T-helper 2 cell (primary cell): ENCODE results near the gene ZNF598.
A peak's percentile ranks its signal among the peaks of the same experiment; 100 is the strongest.

Experiments used
- DNase-seq, 5 experiments: peaks; one replicate each; pipeline versions ENCODE4 v3.0.0 to v3.0.0-alpha.2; 2012 to 2022

The ZNF598 gene

DNA sequence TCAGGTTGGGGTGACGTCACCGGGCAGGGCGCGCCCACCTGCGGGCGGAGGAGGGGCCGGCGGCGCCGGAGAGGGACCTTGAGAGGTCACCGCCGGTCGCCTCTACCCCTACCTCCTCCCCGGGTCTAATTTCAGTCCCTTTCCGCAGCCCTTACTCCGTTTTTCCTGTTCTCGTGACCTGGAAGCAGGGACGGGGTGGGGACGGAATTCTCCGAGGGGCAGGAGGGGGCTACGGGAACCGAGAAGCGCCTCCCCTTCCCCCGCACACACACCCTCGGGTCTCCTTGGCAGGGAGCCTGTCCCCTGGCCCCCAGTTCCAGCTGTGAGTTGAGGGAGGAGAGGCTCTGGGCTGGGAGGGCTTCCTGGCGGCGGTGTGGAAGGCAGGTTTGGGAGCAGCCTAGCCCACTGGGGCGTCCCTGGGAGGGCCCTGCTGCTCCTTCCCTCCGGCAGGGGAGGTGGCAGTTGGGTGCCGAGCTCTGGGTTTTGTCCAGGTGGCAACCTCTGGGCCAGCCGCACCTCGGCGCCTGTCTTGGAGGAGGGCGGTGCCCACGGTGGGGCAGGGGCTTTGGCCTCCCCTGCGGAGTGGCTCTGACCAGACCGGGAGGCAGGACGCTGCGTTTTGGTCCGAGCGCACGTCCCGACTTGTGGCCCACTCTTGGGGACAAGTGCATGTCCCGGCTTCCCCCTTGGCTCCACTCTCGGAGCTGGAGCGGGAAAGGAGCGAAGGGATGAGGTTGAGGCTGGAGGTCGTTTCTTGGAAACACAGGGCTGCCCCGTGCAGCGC, 19.1 kb downstream of the ZNF598 start:
- peak in 2 of 5 experiments; percentile 28 to 46 for DNase-seq

DNA sequence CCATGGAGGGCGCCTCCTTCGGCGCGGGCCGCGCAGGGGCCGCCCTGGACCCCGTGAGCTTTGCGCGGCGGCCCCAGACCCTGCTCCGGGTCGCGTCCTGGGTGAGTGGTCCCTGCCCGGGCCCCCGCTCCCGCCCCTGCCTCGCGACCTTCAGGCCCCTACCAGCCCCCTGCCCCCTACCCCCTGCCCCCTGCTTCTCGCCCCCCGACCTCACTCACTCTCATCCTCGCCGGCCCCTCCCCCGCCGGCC, 19.6 kb downstream of the ZNF598 start:
- no peak for DNase-seq

DNA sequence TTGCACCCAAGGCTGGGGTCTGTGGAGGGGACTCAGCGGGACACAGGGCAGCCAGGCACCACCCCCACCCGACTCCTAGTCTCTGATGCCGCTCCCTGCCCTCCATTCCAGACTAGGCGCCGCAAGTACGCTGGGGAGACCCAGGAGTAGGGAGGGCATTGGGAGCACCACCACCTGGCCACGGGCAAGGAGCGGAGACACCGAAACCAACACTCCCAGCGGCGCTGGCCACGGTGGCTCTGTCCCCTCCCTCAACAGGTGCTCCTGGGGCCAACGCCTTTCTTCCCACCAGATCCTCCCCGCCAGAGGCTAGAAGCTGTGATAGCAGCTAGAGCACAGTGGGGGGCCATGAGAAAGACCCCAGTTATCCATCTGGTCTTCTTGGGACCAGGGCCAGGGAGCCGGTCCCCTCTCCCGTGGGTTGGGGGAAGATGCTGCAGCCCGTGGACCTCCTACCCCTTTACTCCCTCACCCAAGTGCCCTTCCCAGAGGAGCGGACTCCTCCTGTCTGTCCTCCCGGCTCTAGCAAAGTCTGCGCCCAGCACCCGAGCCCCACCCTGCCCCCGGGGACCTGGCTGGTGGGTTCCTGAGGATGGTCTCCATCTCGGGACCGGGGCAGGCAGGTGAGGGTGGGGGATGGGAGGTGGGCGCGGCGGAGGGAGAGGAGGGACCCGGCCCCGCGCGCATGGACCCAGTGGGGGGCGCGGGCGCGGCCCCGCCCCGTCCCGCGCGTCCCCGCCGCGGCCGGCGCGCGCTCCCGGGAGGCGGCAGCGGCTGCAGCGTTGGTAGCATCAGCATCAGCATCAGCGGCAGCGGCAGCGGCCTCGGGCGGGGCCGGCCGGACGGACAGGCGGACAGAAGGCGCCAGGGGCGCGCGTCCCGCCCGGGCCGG, 20.2 kb downstream of the ZNF598 start, which contains the start of gene SYNGR3:
TSS of gene SYNGR3 (plus strand) at position 762 of the 892 bp plus-strand sequence. CDS start 133 bp downstream, outside the sequence.
- peak in 2 of 5 experiments; percentile 6 to 35 for DNase-seq

DNA sequence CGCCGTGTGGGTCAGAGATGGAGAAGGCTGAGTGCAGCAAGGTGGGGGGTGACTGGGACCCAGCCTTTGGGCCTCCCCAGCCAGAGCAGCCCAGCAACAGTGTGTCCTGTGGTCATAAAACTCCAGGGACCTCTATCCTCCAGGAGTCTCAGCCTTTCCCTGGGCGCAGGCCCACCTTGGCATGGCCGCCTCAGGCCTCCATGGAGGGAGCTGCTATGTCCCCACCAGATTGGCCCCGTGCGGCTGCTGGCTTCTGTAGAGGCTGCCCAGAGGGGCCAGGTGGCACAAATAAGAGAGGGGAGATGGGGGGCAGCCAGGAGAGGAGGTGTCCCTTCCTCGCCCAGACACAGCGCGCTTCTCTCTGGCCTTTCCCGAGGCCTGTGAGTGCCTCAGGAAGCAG, 22.4 kb downstream of the ZNF598 start:
- no peak for DNase-seq

DNA sequence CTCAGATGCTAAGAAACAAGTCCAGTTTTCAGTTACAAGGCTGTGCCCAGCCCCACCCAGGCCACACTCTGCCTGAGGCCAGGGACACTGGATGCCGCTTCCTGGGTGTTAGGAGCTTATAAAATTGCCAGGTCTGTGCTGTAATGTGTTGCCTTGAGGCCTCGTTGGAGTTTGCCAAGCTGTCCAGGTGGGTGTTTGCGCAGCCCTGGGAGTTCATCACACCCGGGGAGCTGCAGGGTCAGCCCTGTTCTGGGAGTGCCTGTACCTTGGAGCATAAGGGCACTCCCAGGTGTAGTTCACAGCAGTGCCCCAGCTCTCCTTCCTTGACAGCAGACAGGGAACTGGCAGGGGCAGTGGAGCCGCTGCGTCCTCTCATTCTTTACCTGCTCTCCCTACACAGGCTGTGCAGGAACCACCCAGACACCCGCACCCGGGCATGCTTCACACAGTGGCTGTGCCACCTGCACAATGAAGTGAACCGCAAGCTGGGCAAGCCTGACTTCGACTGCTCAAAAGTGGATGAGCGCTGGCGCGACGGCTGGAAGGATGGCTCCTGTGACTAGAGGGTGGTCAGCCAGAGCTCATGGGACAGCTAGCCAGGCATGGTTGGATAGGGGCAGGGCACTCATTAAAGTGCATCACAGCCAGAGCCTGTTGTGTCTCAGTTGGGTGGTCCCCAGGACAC, 24.0 kb downstream of the ZNF598 start:
- DNase-seq, result no peak

DNA sequence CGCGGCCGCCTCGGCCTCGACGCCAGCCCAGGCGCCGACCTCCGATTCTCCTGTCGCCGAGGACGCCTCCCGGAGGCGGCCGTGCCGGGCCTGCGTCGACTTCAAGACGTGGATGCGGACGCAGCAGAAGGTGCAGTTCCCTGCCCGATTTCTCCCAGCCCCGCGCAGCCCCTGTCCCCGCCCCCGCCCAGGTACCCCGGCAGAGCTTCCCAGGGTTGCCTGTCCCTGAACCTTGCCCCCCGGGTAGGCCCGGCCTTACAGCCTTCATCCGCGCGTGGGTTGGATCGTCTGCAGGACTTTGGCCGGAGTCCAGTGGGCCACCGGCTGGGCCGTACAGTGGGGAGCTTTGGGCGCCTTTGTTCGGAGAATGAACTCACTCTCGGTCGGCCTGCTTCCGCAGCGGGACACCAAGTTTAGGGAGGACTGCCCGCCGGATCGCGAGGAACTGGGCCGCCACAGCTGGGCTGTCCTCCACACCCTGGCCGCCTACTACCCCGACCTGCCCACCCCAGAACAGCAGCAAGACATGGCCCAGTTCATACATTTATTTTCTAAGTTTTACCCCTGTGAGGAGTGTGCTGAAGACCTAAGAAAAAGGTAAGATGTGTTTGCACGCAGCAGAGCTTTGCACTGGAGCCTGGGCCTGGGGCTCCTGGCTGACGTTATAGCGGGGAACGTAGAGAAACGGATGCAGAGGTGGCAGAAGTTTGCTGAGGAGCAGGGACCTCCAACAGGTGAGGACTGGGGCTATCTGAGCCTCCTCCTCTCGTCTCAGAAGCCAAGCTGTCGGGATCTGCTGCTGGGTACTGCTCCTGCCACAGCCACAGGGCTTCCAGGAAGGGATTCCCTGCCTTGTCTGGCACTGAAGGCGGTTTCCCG, 25.0 kb downstream of the ZNF598 start:
- no peak for DNase-seq

DNA sequence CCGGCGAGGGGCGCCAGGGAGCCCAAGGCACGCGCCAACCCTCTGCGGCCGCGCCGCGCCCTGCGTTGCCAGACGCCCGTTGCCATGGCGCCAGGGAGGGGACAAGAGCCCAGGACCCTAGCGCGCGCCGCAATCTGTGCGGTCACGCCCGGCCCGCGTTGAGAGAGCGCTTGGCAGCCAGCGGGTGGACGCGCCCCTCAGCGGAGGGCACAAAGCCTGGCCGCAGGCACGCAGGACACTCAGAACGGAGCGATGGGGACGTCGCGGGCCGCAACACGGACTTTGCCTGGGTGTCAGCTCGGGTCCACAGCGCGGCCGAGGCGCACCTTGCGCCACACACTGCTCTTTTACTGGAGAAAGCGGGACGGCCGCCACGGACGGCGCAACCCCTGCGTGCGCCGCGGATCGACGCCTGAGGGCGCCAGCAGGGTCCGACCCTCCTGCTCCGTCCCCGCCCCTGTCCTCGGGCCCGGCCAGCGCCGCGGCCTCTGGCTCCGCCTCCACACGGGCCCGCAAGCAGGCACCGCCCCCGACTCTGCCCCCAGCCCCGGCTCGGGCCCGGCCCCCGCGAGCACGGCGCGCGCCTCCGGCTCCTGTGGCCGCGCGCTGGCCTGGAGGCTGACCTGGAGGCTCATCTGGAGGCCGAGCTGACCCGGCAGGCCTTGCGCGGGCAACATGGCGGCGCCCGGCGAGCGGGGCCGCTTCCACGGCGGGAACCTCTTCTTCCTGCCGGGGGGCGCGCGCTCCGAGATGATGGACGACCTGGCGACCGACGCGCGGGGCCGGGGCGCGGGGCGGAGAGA, 25.9 kb downstream of the ZNF598 start, which contains the start of gene GFER:
TSS of gene GFER (plus strand) at position 650 of the 803 bp plus-strand sequence. CDS start at position 676, 26 bp downstream.
- peak; percentile 33 to 81 (median 53) for DNase-seq

DNA sequence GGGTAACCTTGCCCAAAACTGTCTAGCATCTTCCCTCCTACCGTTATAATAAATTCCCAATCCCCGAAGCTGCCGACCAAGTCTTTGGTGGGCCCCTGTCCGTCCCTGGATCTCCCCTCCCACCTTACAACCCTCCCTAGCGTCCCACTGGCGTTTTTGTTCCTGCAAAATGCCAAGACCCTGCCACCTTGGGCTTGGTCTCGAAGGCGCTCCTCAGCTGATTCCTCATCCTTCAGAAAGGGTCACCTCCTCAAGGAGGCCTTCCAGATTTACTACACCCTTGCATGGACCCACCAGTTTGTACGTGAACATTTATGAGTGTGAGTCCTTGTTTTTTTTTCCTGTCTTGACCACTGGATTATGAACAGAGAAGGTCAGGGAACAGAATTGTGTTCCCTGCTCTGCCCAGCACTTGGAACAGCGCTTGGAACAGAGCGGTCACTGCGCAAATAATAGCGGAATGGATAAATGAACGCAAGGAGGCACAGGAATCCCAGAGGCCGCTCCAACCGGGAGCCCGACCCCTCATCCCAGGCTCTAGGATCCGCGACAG, 26.6 kb downstream of the ZNF598 start:
- DNase-seq, result no peak

DNA sequence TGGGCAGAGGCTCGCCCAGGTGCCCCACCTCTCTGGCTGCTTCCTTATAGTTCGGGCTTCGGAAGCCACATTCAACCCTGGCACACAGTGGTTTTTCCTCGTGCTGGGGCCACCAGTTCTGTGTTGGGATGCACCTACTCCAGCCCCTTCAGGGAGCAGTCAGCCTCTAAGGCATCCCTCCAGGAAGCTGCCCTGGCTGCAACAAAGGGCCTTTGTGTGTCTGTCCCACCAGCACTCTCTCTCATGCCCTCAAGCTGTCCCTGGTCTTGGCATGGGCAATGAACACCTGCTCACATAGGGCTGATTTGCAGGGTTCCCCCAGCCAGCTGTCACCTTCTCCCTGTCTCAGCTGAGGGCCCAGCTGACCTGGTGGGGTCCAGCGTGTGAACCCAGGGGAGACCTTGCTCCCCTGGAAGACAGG, 27.6 kb downstream of the ZNF598 start:
- no peak for DNase-seq

DNA sequence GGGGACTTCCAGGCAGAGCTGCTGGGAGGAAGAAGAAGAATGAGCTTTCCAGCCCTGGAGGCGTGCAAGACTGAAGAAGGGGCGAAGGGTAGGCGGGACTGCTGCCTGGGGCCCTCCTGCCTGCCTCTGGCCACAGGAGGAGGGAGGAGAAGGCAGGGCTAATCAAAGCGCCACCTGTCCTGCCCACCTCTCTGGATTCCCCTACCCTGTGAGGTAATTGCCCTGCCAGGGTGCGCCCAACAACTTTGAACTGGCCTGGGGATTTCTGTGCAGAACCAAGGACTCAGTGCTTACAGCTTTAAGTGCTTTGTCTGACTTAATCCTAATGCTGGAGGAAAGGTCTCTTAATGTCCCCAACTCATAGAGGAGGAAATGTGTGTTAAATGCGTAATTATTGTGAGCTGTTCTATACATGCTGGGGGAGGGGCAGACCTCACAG, 28.2 kb downstream of the ZNF598 start, which contains the start of gene NOXO1:
TSS of gene NOXO1 (minus strand) at position 72 of the 439 bp plus-strand sequence. CDS start 290 bp downstream, outside the sequence.
- DNase-seq, result no peak

DNA sequence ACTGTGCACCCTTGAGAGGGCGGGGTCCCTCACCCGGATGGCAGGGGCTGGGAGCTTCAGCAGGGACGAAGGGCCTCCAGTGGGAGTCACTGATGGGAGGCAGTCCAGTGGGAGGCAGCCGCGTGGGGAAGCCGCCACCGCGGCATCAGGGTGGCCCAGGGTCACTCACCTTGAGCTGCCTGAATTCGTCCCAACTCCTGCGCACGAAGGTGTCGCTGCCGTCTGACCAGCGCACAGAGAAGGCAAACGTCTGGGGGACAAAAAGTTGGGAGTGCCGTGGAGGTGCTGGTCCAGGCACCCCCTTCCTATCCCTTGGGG, 28.9 kb downstream of the ZNF598 start:
- DNase-seq, result no peak

DNA sequence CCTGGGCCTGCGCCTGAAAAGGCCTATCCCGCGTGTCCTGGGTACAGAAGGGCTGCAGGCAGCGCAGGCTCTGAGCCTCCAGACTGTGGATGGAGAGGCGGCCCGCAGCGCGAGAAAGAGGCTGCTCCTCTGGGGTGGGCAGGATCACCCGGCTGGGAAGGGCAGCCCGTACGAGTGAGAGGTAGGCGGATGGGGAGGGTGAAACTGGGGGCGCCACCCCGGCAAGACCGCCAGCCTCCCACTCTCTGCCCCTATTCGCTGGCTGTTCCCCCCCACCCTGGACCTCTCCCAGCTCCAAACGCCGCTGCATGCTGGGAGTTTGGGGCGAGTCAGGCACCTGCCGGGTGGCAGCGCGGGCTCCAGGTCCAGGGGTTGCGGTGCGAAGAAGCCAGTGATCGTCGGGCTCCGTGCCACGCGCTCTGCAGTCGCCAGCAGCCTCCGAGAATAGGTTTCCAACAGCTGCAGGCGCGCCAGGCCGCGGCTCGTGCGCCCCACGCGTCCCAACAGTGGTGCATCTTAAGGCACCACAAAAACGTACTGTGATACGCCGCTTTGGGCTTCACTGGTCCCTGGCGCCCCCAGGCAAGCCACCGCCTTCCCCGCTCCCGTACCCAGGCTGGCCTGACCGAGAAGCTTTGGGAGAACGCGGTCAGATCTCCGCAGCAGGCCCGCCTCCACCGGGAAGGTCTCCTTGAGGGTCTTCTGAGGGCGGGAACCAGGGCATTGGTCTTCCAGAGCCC, 29.4 kb downstream of the ZNF598 start:
- DNase-seq, result no peak

DNA sequence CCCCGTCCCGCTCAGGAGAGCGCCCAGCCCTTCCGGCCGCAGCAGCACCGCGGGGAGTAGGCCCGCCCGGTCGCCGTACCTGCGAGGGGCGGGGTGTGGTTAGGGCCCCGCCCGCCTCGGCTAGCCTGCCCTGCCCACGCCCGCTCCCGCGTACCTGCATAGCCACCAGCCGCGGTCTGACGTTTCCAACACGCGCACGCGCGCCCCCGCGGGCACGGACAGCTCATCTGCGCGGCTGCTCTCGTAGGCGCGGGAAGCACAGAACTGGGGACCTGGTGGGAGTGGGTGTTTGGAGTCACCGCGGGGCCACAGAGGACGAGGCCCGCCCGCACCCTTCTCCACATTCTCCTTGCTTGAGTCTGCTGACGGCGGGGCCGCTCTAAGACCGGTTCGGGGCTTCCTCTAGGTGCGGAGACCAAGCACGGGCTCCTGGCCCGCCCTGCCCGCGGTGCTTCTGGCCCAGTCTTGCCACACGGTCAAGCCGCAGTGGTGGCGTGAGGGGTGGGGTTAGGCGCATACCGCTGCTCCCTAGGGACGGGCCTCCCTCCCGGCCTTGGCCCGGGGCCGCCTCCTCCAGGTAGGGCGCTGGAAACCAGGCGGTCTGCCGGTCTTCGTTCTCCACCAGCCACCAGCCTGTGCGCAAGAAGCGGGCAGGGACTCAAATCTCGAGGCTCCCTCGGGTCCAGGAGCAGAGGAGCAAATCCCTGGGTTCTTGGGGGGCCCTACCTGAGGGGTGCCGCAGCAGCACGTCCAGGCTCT, 30.2 kb downstream of the ZNF598 start:
- no peak for DNase-seq

DNA sequence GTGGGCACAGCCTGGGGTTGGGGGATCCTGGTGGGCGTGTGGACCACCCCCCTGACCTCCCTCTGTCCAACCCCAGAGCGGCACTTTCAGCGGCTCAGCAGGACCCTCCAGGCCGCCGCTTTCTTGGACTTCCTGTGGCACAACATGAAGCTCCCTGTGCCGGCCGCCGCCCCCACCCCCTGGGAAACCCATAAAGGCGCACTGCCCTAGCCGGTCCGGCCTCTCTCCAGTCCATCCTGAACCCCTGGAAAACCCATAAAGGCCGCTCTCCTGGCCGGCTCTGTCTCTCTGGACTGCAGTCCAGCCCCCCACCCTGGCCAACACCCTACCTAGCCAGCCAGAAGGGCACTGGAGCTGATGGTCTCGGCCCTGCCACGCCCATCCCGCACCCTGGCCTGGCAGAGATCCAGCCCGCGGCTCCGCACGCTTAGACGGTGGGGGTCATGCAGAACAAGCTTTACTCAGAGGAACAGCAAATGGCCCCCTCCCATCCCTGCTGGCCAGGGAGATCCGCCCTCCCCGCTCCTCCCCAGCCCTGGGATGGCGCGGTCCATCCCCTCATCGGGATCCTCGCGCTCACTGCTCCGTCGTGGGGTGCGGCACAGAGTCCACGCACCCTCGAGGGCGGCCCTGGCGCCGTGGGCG, 31.0 kb downstream of the ZNF598 start:
- DNase-seq, result no peak

DNA sequence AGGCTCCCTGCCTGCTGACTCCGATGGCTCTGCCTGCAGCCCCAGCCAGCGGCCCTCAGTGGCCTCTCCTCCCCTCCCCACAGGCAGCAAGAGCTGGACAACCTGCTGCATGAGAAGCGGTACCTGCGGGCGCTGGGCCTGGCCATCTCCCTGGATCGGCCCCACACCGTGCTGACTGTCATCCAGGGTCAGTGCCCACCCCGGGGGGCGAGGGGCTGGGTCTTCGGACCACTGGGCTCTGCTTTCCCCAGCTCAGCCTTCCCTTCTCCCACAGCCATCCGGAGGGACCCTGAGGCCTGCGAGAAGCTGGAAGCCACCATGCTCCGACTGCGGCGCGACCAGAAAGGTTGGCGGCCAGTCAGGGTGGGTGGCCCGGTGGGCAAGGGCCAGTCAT, 31.7 kb downstream of the ZNF598 start:
- no peak for DNase-seq

DNA sequence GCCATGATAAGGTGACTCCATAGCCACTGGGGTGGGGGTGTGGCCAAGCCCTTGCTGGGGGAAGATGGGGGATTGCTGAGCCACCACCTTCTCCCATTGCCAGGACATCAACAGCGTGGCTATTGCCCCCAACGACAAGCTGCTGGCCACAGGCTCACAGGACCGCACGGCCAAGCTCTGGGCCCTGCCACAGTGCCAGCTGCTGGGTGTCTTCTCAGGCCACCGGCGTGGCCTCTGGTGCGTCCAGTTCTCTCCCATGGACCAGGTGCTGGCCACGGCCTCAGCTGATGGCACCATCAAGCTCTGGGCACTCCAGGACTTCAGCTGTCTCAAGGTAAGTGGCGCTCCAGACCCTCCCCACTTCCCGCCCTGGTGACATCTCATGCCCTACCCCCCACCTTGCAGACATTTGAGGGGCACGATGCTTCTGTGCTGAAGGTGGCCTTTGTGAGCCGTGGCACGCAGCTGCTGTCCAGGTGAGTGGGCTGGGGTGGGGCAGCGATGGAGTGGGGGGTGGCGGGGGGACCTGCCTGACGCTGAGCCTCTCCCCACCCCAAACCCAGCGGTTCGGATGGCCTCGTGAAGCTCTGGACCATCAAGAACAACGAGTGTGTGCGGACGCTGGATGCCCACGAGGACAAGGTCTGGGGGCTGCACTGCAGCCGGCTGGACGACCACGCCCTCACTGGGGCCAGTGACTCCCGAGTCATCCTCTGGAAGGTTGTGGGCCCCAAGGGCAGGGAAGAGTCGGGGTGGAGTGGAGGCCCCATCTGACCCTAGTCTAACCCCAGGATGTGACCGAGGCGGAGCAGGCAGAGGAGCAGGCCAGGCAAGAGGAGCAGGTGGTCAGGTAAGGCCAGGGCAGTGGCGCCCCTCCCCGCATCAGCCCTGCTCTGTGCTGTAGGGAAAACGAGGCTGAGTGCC, 32.4 kb downstream of the ZNF598 start:
- DNase-seq, result no peak

DNA sequence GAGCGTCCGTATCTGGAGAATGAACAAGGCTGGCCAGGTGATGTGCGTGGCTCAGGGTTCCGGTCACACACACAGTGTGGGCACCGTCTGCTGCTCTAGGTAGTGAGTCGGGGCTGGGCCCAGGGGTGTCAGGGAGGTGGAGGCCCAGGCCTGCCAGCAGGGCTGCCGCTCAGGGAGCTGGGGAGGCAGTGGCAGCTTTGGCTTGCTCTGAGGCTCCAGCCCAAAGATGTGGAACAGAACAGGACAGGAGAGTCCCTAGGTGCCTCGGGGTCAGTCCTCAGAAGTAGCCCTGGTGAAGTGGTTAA, 33.5 kb downstream of the ZNF598 start:
- no peak for DNase-seq
